Head of caudate nucleus (tissue), 42 donors: Measurements from ENCODE around the gene GMCL1.
"Not testable (repeated sequence)": the region's sequence is repeated elsewhere in the genome, so short reads cannot be mapped to it uniquely, and the experiment has no call there.

Source experiments
- DNase-seq, 42 donors: peaks; one replicate each; pipeline versions ENCODE4 v3.0.0 to v3.0.0-alpha.2; 2020 to 2021; ENCODE audit warnings: mixed read lengths in 7 of 42
- intact Hi-C: fragments of 100-400 bp; cut with DNase I; formaldehyde crosslinking; loops from one replicate; pipeline ENCODE4 v1.15.0; 2022

GMCL1 gene

GRCh38 chr2:69829256-69830044, at the start of gene GMCL1:
Gene GMCL1, plus strand, starts transcription at chr2:69829660. Its CDS starts 233 bp downstream, at chr2:69829893.
- DNase-seq: peak; percentile 92 to 98 (median 96)
- intact Hi-C loops: no loop called here

- DNase-seq: peak in 1 of 42 donors; percentile 2
- intact Hi-C loops: no loop called here
Observed at GRCh38 chr2:69780921-69781320, 48.5 kb upstream of the GMCL1 start.

GRCh38 chr2:69781321-69782248, 47.9 kb upstream of the GMCL1 start:
- intact Hi-C loops: no loop called here
- peak in 1 of 42 donors; percentile 7 for DNase-seq

GRCh38 chr2:69784228-69784627, 45.2 kb upstream of the GMCL1 start:
- DNase-seq: no peak
- intact Hi-C loops: no loop called here

- intact Hi-C loops: no loop called here
- DNase-seq: no peak
Observed at GRCh38 chr2:69785358-69785757, 44.1 kb upstream of the GMCL1 start.

- DNase-seq: no peak
- intact Hi-C loops: no loop called here
Observed at GRCh38 chr2:69786052-69786560, 43.4 kb upstream of the GMCL1 start.

GRCh38 chr2:69789175-69789721, 40.2 kb upstream of the GMCL1 start:
- intact Hi-C loops: no loop called here
- DNase-seq: no peak

GRCh38 chr2:69789772-69790600, 39.5 kb upstream of the GMCL1 start:
- intact Hi-C loops: no loop called here
- DNase-seq: peak in 3 of 42 donors; percentile 24 to 54 (median 37)

- DNase-seq: no peak
- intact Hi-C loops: no loop called here
Observed at GRCh38 chr2:69790601-69790959, 38.9 kb upstream of the GMCL1 start.

- intact Hi-C loops: no loop called here
- no peak for DNase-seq
Observed at GRCh38 chr2:69791045-69791444, 38.4 kb upstream of the GMCL1 start.

GRCh38 chr2:69796174-69796573, 33.3 kb upstream of the GMCL1 start:
- no peak for DNase-seq
- intact Hi-C loops: no loop called here

GRCh38 chr2:69797235-69797634, 32.2 kb upstream of the GMCL1 start:
- no peak for DNase-seq
- intact Hi-C loops: no loop called here

GRCh38 chr2:69797836-69798289, 31.6 kb upstream of the GMCL1 start:
- intact Hi-C loops: no loop called here
- no peak for DNase-seq

GRCh38 chr2:69798290-69798908, 31.1 kb upstream of the GMCL1 start:
- peak in 2 of 42 donors; percentile 35 to 36 for DNase-seq

GRCh38 chr2:69798909-69799526, 30.4 kb upstream of the GMCL1 start:
- intact Hi-C loops: no loop called here
- DNase-seq: peak in 1 of 42 donors; percentile 14

More at GRCh38 chr2:69798290-69798908, 31.1 kb upstream of the GMCL1 start:
- intact Hi-C loops: no loop called here

GRCh38 chr2:69801745-69802290, 27.6 kb upstream of the GMCL1 start:
- peak in 1 of 42 donors; percentile 31 for DNase-seq
- intact Hi-C loops: no loop called here

GRCh38 chr2:69802781-69803367, 26.6 kb upstream of the GMCL1 start:
- DNase-seq: peak in 1 of 42 donors; percentile 5
- intact Hi-C loops: not testable (repeated sequence)
